Astrocyte (in vitro differentiated cells and primary cell): ENCODE results near the gene KCNJ13.

Experiments
- EZH2 ChIP-seq: IDR thresholded peaks from 2 replicates; pipeline ENCODE4 v1.6.1; 2012; ENCODE audit warnings: mild to moderate bottlenecking, low read length, inconsistent platforms; ENCODE audit not compliant: insufficient read depth
- TF ChIP-seq, protein P1 (sequence below): IDR thresholded peaks from 2 replicates; pipeline ENCODE4 v1.5.1; 2011; ENCODE audit warnings: low read depth, mild to moderate bottlenecking, inconsistent platforms, low read length, moderate library complexity; ENCODE audit not compliant: insufficient read depth

DNA sequence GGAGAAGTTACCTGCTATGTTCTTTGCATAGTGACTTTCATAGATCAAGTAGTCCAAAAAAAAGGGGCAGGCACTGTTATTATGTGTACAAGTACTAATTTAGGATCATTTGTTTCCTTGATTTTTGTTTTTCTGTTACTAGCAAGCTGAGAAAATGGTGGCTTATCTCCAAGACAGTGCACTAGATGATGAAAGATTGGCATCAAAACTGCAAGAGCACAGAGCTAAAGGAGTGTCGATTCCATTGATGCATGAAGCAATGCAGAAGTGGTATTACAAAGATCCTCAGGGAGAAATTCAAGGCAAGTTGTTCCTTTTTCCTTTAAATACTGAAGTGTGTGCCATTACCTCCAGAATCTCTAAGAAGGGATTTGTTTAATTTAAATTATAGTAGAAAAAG lies 19.6 kb upstream of the KCNJ13 start:
- TF ChIP-seq, protein P1, sequence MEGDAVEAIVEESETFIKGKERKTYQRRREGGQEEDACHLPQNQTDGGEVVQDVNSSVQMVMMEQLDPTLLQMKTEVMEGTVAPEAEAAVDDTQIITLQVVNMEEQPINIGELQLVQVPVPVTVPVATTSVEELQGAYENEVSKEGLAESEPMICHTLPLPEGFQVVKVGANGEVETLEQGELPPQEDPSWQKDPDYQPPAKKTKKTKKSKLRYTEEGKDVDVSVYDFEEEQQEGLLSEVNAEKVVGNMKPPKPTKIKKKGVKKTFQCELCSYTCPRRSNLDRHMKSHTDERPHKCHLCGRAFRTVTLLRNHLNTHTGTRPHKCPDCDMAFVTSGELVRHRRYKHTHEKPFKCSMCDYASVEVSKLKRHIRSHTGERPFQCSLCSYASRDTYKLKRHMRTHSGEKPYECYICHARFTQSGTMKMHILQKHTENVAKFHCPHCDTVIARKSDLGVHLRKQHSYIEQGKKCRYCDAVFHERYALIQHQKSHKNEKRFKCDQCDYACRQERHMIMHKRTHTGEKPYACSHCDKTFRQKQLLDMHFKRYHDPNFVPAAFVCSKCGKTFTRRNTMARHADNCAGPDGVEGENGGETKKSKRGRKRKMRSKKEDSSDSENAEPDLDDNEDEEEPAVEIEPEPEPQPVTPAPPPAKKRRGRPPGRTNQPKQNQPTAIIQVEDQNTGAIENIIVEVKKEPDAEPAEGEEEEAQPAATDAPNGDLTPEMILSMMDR, result no peak
- TF ChIP-seq EZH2, result no peak
